ENCODE data around the gene SP110.

DNA sequence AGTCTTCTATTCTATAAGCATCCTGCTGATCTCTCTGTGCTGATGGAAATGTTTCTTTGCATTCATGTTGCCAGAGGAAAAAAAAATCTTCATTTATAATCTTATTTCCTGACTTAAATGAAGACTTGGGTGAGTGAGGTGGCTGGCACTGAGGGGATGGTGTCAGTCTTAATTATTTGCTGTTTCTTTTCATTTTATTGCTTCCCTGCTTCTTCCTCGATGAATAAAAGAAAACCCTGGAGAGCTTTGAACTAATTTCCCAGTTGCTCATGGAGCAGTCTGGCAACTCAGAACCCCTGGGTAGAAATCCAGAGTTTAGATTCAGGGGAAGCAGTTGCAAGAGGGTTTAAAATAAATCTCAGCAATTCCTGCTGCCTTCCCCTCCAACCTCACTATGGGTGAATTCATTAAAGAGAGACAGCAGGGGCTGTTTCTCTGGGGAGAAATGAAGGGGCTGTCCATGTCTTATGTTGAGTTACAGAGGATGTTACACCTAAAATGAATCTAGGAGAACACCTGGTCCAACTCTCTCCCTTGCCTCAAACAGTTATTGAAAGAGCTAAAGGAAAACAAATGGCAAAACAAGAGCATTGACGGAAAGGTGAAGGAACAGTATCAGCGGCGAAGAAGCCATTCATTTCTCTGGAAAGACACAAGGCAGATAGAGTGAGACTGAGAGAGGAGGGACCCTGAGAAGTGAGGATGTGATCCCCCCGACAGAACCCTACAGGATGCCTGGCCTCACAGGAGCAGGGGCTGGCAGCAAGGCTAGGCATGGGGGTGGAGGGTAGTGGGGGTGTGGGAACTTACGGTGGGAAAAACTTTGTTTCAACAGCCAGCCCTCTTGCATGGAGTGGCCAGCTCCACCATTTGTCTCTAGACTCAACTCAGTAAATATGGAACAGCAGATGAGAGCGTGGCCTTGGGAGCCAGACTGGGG is 41.0 kb downstream of the SP110 start:
- TF ChIP-seq, protein P1, sequence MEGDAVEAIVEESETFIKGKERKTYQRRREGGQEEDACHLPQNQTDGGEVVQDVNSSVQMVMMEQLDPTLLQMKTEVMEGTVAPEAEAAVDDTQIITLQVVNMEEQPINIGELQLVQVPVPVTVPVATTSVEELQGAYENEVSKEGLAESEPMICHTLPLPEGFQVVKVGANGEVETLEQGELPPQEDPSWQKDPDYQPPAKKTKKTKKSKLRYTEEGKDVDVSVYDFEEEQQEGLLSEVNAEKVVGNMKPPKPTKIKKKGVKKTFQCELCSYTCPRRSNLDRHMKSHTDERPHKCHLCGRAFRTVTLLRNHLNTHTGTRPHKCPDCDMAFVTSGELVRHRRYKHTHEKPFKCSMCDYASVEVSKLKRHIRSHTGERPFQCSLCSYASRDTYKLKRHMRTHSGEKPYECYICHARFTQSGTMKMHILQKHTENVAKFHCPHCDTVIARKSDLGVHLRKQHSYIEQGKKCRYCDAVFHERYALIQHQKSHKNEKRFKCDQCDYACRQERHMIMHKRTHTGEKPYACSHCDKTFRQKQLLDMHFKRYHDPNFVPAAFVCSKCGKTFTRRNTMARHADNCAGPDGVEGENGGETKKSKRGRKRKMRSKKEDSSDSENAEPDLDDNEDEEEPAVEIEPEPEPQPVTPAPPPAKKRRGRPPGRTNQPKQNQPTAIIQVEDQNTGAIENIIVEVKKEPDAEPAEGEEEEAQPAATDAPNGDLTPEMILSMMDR (IDR thresholded peaks at IDR 0.05; ENCODE audit: insufficient read depth, low read depth, low read length): no peak
- no peak for TF ChIP-seq EZH2 (IDR thresholded peaks at IDR 0.05; ENCODE audit: insufficient read depth, low read length)

Measured in astrocyte (in vitro differentiated cells and primary cell).